ENCODE measurements around the gene CCDC12. TPM values are rescaled to one million over a fixed set of nuclear protein-coding genes. Genes with fewer than 3 reads are reported as not detected.

The CCDC12 gene
- total RNA-seq, 4 donors from 2014 or later, result 55.5 to 87.5 (median 67.5) TPM

DNA sequence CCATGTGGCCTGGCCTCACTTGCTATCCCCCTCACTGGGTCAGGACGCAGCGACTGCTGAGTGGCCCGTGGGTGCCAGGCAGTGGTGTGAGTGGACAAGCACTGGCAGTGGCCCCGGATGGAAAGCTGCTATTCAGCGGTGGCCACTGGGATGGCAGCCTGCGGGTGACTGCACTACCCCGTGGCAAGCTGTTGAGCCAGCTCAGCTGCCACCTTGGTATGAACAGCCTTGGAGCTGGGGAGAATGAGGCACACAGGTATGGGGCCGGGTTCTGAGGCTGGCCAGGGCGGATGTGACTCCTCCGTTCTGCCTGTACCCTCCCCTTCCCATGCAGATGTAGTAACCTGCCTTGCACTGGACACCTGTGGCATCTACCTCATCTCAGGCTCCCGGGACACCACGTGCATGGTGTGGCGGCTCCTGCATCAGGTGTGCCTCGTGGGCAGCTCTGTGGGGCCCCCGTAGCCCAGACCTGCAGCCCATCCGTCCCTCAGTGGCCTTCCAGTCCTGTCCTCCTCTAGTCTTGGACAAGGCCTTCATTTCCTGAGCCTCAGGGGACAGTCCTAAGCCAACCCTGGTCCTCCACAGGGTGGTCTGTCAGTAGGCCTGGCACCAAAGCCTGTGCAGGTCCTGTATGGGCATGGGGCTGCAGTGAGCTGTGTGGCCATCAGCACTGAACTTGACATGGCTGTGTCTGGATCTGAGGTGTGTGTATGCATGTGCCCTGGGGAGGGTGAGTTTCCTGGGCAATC is 31.1 kb upstream of the CCDC12 start:
- H3K36me3 ChIP-seq, result peaks cover 24 to 80% (median 27%) of the 10 kb centered on the region in 3 donors
- TF ChIP-seq, protein P1, sequence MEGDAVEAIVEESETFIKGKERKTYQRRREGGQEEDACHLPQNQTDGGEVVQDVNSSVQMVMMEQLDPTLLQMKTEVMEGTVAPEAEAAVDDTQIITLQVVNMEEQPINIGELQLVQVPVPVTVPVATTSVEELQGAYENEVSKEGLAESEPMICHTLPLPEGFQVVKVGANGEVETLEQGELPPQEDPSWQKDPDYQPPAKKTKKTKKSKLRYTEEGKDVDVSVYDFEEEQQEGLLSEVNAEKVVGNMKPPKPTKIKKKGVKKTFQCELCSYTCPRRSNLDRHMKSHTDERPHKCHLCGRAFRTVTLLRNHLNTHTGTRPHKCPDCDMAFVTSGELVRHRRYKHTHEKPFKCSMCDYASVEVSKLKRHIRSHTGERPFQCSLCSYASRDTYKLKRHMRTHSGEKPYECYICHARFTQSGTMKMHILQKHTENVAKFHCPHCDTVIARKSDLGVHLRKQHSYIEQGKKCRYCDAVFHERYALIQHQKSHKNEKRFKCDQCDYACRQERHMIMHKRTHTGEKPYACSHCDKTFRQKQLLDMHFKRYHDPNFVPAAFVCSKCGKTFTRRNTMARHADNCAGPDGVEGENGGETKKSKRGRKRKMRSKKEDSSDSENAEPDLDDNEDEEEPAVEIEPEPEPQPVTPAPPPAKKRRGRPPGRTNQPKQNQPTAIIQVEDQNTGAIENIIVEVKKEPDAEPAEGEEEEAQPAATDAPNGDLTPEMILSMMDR (IDR thresholded peaks at IDR 0.05), result no peak
- TF ChIP-seq POLR2A (IDR thresholded peaks at IDR 0.05), result no peak
- no peaks in the 10 kb centered on the region for H3K27me3 ChIP-seq
- no peaks in the 10 kb centered on the region for H3K9me3 ChIP-seq
- no peak overlapping the region for H3K4me3 ChIP-seq
- peaks cover 7 to 28% (median 9%) of the 10 kb centered on the region in 3 donors for H3K4me1 ChIP-seq
- no peak for DNase-seq
- no peak overlapping the region for H3K27ac ChIP-seq
- 87 to 90% methylated on average over 6 to 8 of the region's 16 CpGs for WGBS, 2 donors
- intact Hi-C loops (cut with DNase I), result no loop called here

DNA sequence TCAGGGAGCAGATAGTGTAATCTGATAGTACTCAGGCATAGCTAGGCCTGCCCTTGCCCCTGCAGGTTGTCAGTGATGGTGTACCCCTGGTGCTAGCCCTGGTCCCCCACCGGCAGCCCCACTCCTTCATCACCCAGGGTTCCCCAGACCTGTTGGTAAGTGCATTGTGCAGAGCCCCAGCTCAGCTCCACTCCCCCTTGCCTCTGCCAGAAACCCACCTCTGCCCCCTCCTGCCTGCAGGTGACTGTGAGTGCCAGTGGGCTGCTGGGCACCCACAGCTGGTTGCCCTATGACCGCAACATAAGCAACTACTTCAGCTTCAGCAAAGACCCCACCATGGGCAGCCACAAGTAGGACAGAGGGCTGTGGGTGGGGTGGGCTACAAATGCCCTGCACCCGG is 30.5 kb upstream of the CCDC12 start:
- DNase-seq, result no peak
- H3K9me3 ChIP-seq, result no peaks in the 10 kb centered on the region
- H3K4me3 ChIP-seq, result no peak overlapping the region
- WGBS, 2 donors, result 100% methylated on average over 1 of the region's 3 CpGs; no CpG with 5 or more reads in 1 of the 2 donors
- TF ChIP-seq, protein P1 (IDR thresholded peaks at IDR 0.05), result no peak
- TF ChIP-seq POLR2A (IDR thresholded peaks at IDR 0.05), result no peak
- H3K36me3 ChIP-seq, result peaks cover 30 to 80% (median 33%) of the 10 kb centered on the region in 3 donors
- peaks cover 7 to 30% (median 9%) of the 10 kb centered on the region in 3 donors for H3K4me1 ChIP-seq
- no peak overlapping the region for H3K27ac ChIP-seq
- no peaks in the 10 kb centered on the region for H3K27me3 ChIP-seq
- intact Hi-C loops (cut with DNase I), result no loop called here

DNA sequence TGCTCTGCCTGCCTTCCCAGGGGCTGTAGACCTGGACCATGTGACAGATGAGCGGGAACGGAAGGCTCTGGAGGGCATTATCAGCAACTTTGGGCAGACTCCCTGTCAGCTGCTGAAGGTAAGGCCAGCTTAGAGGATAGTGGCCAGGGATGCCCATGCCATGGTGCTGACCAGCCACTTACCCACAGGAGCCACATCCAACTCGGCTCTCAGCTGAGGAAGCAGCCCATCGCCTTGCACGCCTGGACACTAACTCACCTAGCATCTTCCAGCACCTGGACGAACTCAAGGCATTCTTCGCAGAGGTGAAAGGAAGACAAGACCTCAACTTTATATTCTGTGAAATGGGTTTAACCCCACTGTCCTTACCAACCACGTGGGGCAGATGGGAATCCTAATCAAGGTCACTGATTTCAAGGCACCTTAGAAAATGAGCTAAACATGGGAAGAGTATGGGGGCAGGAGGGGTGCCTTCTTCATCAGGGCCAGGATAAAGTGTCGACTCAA is 29.7 kb upstream of the CCDC12 start:
- Histone ChIP-seq H3K36me3 (peaks cover 38 to 88% (median 41%) of the 10 kb centered on the region in 3 donors), H3K4me3 (no peak overlapping the region), H3K4me1 (peaks cover 7 to 38% (median 9%) of the 10 kb centered on the region in 3 donors), H3K9me3 (no peaks in the 10 kb centered on the region), H3K27ac (no peak overlapping the region), H3K27me3 (no peaks in the 10 kb centered on the region)
- intact Hi-C loops (cut with DNase I), result no loop called here
- 94 to 98% methylated on average over 5 to 8 of the region's 9 CpGs for WGBS, 2 donors
- TF ChIP-seq, protein P1 (IDR thresholded peaks at IDR 0.05), result no peak
- no peak for TF ChIP-seq POLR2A (IDR thresholded peaks at IDR 0.05)
- no peak for DNase-seq

DNA sequence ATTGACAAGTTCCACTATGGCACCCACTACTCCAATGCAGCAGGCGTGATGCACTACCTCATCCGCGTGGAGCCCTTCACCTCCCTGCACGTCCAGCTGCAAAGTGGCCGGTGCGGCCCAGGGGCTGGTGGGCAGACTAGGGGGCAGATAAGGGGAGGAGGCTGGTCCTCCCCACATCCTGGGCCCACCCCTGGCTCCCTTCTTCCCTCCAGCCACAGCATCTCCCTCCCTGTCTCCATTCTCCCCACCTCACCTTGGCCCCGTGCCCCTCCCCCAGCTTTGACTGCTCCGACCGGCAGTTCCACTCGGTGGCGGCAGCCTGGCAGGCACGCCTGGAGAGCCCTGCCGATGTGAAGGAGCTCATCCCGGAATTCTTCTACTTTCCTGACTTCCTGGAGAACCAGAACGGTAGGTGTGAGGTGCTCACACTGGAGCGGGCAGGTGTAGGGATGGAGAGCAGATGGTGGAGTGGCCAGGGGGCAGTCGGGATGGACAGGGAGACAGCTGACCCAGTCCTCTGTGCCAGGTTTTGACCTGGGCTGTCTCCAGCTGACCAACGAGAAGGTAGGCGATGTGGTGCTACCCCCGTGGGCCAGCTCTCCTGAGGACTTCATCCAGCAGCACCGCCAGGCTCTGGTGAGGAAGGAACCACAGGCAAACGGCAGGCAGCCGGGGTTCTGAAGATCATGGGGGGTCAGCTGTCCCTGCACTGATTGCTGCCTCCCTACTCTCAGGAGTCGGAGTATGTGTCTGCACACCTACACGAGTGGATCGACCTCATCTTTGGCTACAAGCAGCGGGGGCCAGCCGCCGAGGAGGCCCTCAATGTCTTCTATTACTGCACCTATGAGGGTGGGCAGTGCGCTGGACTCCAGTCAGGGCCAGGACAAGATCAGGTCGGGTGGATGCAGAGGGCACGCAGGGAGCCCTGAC is 28.9 kb upstream of the CCDC12 start:
- TF ChIP-seq POLR2A (IDR thresholded peaks at IDR 0.05), result no peak
- TF ChIP-seq, protein P1 (IDR thresholded peaks at IDR 0.05), result no peak
- WGBS, 2 donors, result 85 to 86% methylated on average over 9 to 16 of the region's 32 CpGs
- peaks cover 7 to 37% (median 9%) of the 10 kb centered on the region in 3 donors for H3K4me1 ChIP-seq
- H3K27ac ChIP-seq, result no peak overlapping the region
- no peak overlapping the region for H3K4me3 ChIP-seq
- H3K9me3 ChIP-seq, result no peaks in the 10 kb centered on the region
- no peaks in the 10 kb centered on the region for H3K27me3 ChIP-seq
- H3K36me3 ChIP-seq, result peaks cover 44 to 94% (median 47%) of the 10 kb centered on the region in 3 donors
- no peak for DNase-seq
- intact Hi-C loops (cut with DNase I), result no loop called here
